Stimulated activated naive B cell treated with anti-CD40 and anti-IgM and Interleukin-4, amounts not matched to agents 10 μg/mL and 1 μg/mL and 100 μg/mL, for 72 hours (primary cell): ENCODE measurements around the gene AXIN1.
"Not testable (repeated sequence)": the region's sequence is repeated elsewhere in the genome, so short reads cannot be mapped to it uniquely, and the experiment has no call there.

ENCODE experiments used
- ATAC-seq, 2 donors: fragments of 150-1000 bp; cut with Tn5 transposase; replicated peaks; 2 replicates each; pipeline ENCODE4 v1.10.0; 2021; ENCODE audit warnings: moderate library complexity in 1 of 2
- DNase-seq: peaks from one replicate; pipeline ENCODE4 v3.0.0; 2021
- H3K27ac Mint-ChIP-seq: one replicate; pipeline ENCODE4 v1.8.0; 2022; ENCODE audit warnings: mild to moderate bottlenecking, mixed read lengths
- H3K27me3 Mint-ChIP-seq, 2 donors: one replicate each; pipeline ENCODE4 v1.8.0; 2022; ENCODE audit warnings: mixed read lengths in 2 of 2
- H3K36me3 Mint-ChIP-seq, 2 donors: one replicate each; pipeline ENCODE4 v1.8.0; 2022; ENCODE audit warnings: mixed read lengths in 2 of 2, mild to moderate bottlenecking in 1 of 2
- H3K4me1 Mint-ChIP-seq, 2 donors: one replicate each; pipeline ENCODE4 v1.8.0; 2022; ENCODE audit warnings: mixed read lengths in 2 of 2, mild to moderate bottlenecking in 1 of 2
- H3K4me3 Mint-ChIP-seq, 2 donors: one replicate each; pipeline ENCODE4 v1.8.0; 2022; ENCODE audit warnings: mild to moderate bottlenecking in 2 of 2, mixed read lengths in 2 of 2, moderate library complexity in 1 of 2
- H3K9me3 Mint-ChIP-seq, 2 donors: one replicate each; pipeline ENCODE4 v1.8.0; 2022; ENCODE audit warnings: mixed read lengths in 2 of 2, mild to moderate bottlenecking in 1 of 2

The AXIN1 gene

DNA sequence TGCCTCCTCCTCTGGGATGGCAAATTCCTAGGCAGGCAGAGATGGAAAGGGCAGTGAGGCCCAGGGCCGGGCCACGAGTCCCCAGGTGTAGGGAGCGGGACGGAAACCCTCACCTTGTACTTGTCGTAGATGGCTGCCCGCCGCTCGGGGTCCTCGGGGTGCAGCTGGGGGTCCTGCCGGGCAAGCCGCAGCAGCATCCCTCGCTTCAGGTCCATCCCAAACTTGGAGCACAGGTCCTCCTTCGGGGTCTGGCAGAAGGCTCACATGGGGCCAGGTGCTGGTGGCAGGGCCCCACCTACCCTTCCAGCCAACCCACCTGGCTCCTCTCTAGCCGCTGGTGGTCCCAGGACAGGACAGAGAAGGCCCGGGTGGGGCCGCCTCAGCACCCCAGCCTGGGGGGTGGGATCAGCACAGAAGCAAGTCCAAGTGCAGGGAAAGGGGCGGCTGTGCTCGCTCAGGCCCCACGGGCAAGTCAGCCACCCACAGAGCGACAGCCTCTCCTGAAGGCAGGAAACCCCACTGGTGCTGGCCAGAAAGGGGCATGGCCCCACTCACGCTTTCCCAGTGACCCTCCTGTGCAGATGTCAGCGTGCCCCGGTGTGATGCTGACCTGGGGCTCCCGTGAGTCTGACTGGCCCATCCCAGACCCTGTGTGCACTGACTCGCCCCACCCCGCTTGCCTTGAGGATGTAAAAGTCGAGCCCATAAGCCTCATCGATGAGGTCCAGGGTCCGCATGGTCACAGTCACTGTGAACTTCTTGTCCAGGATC is 16.1 kb upstream of the AXIN1 start:
- no peak overlapping the region for H3K27ac Mint-ChIP-seq
- H3K9me3 Mint-ChIP-seq: no peaks in the 10 kb centered on the region
- H3K4me1 Mint-ChIP-seq: peaks cover 15 to 32% of the 10 kb centered on the region in 2 donors
- peaks cover 24 to 37% of the 10 kb centered on the region in 2 donors for H3K36me3 Mint-ChIP-seq
- H3K4me3 Mint-ChIP-seq: no peak overlapping the region
- H3K27me3 Mint-ChIP-seq: peaks cover 3 to 4% of the 10 kb centered on the region in 2 donors
- ATAC-seq: no peak
- DNase-seq: no peak

GRCh38 chr16:367333-367903 is 14.9 kb upstream of the AXIN1 start:
- Mint-ChIP-seq H3K27me3 (peaks cover 6 to 12% of the 10 kb centered on the region in 2 donors), H3K27ac (no peak overlapping the region), H3K4me3 (no peak overlapping the region), H3K36me3 (peaks cover 19 to 34% of the 10 kb centered on the region in 2 donors), H3K9me3 (no peaks in the 10 kb centered on the region), H3K4me1 (peaks cover 15 to 38% of the 10 kb centered on the region in 2 donors)
- ATAC-seq (no peak), DNase-seq (no peak)

DNA sequence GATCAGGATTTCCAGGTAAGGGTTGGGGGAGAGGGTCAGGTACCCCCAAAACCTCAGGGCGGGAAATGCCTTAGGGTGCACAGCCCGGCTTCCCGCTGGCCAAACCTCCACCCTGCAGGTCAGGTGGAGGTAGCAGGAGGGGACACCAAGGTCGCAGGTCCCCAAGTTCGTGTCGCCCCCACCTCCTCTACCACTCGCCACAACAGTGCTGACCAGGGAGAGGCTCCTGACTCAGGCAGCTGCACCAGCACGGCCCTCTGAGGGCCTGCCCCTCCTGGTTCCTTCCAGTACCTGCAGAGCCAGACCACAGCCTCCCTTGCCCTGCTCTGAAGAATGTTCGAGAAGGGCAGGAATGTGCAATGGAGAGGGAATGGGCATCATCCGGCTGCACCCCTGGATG is 14.0 kb upstream of the AXIN1 start:
- Mint-ChIP-seq H3K27me3 (peaks cover 14 to 18% of the 10 kb centered on the region in 2 donors), H3K9me3 (no peaks in the 10 kb centered on the region), H3K4me3 (no peak overlapping the region), H3K27ac (no peak overlapping the region), H3K4me1 (peaks cover 21 to 39% of the 10 kb centered on the region in 2 donors), H3K36me3 (peaks cover 18 to 28% of the 10 kb centered on the region in 2 donors)
- DNase-seq (no peak), ATAC-seq (no peak)

DNA sequence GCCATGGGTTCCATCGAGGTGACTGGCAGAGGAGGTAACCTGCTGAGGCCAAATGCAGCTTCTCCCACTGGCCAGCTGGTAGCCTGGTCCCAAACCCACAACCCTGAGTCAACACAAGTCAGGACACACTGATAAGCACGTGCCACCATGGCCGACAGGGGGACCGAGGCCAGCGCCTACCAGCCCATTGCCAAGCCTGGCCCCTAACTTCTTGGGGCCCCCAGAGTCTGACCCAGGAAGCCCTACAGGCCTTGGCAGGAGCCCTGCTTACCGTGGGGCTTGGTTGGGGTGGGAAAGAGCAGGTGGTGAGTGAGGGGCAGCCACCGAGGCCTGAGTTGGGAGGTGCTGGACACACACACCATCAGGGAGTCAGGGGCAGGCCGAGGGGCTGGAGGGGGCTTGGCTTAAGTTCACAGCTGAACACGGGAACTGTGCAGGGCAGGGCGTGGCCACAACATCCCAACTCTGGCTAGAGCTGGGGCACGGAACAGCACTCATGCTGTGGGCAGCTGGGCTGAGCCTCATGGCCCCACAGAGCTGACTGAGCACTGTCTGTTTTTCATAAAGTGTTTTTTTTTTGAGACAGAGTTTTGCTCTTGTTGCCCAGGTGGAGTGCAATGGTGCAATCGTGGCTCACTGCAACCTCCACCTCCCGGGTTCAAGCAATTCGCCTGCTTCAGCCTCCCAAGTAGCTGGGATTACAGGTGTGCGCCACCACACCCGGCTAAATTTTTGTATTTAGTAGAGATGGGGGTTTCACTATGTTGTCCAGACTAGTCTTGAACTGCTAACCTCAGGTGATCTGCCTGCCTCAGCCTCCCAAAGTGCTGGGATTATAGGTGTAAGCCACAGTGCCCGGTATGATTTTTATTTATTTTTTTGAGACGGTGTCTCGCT is 12.3 kb upstream of the AXIN1 start:
- no peak overlapping the region for H3K4me3 Mint-ChIP-seq
- no peak for DNase-seq
- no peaks in the 10 kb centered on the region for H3K9me3 Mint-ChIP-seq
- peaks cover 13 to 23% of the 10 kb centered on the region in 2 donors for H3K36me3 Mint-ChIP-seq
- no peak for ATAC-seq
- H3K27me3 Mint-ChIP-seq: peaks cover 14 to 18% of the 10 kb centered on the region in 2 donors
- H3K27ac Mint-ChIP-seq: peak overlapping the region; percentile 47
- H3K4me1 Mint-ChIP-seq: peaks cover 13 to 30% of the 10 kb centered on the region in 2 donors

DNA sequence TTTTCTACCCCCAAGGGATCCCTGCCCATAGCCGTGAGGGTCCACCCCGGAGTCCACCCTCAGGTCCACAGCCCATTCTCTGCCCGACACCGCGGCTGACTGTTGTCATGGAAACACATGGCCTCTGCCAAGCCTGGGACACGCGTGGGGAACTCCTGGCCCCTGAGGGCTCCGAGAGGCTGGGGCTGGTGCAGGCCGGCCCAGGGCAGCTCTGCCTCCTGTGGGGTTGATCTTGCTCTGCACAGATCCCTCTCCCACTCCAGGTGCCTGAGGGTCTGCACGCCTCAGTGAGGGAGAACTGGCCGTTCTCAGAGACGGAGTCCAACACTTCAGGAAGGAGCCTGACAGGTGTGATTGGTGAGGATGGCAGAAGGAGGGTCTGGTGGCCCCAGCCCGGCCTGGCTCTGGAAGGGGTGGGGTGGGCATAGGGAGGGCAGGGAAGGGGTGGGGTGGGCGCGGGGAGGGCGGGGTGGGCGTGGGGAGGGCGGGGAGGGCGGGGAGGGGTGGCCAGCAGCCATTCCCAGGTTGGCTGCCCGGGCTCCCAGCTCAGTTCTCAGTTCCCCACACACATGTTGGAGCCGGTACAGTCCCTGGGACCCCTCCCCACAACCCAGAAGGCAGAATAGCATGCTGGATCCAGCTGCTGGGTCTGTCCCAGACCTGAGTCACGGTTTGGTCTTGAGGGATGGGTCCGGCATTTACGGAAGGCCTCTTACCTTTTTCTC is 11.4 kb upstream of the AXIN1 start:
- no peak for ATAC-seq
- Mint-ChIP-seq H3K27me3 (peaks cover 14 to 18% of the 10 kb centered on the region in 2 donors), H3K36me3 (peaks cover 13 to 19% of the 10 kb centered on the region in 2 donors), H3K4me1 (peaks cover 8 to 20% of the 10 kb centered on the region in 2 donors), H3K27ac (peak overlapping the region; percentile 31), H3K4me3 (no peak overlapping the region), H3K9me3 (no peaks in the 10 kb centered on the region)
- no peak for DNase-seq

DNA sequence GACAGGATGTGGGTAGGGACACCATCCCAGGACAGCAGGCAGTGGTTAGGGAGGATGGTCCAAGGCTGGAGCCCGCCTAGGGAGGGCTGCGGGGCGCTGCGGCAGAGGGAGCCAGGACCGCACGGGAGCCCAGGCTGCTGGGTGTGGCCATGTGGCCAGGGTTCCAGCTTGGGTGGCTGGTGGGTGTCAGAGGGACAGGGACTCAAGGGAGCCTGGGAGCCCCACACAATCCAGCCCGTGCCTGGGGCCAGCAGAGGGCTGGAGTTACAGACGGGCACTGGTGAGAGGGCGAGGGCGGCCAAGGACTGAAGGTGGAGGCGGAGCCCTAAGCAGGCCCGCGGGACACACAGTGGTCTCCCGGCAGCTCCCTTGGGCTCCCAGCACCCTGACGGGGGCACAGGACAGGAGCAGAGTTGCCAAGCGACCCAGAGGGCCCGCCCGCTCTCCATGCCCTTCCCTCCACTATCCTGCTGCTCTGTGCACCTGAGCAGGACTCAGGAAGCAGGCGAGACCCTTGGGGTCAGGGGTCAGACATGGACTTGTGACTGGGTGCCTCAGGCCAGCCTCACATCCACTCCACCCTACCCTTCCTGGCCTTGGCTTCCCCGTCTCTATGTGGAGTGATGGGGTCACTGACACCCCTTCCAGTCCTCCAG is 10.7 kb upstream of the AXIN1 start:
- H3K36me3 Mint-ChIP-seq: peaks cover 13 to 16% of the 10 kb centered on the region in 2 donors
- peaks cover 8 to 16% of the 10 kb centered on the region in 2 donors for H3K4me1 Mint-ChIP-seq
- H3K27me3 Mint-ChIP-seq: peaks cover 14 to 18% of the 10 kb centered on the region in 2 donors
- ATAC-seq: no peak
- H3K9me3 Mint-ChIP-seq: no peaks in the 10 kb centered on the region
- H3K4me3 Mint-ChIP-seq: no peak overlapping the region
- H3K27ac Mint-ChIP-seq: peak overlapping the region; percentile 31
- DNase-seq: no peak

- not testable (repeated sequence) for H3K4me3 Mint-ChIP-seq, DNase-seq, H3K27ac Mint-ChIP-seq, H3K9me3 Mint-ChIP-seq
- Mint-ChIP-seq H3K4me1 (peaks cover 8 to 16% of the 10 kb centered on the region in 2 donors), H3K27me3 (peaks cover 14 to 18% of the 10 kb centered on the region in 2 donors), H3K36me3 (peaks cover 11 to 15% of the 10 kb centered on the region in 2 donors)
- peak; percentile 5 to 6 for ATAC-seq
Observed at GRCh38 chr16:362702-362999, 10.1 kb upstream of the AXIN1 start.

DNA sequence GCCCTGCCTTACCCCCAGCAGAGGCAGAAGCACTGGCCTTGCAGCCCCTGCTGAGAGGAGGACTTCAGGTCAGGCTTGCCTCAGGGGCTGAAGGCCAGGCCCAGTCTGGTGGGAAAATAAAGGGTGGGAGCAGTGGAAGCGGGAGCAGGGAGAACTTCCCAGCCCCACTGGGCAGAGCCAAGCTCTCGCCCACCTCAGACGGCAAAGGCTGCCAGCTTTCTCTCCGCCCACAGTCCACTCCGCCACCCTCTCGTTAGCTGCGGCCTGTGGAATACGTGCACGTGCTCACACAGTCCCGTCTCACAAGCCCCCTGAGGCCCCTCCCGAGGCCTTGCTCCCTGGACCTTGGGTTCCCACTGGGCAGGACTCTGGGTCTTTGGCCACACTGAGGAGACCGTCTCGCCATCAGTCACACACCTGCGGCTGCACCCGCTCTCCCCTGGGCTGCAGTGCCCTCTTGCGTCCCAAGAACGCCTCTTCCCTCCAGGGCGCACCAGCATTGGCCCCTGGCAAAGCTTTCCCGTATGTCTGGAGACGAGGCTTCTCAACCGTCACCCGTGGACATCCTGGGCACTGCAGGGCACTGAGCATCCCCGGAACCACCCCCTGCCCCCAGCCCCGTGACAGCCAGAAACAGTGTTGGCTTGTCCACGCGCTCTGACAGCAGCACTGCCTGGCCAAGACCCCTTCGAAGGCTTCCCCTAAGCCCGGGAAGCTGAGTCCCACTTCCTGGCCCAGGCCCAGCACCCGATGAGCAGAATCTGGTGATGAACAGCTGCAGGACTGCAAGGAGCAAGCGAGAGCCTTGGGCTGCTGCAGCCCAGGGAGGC is 9.6 kb upstream of the AXIN1 start:
- H3K36me3 Mint-ChIP-seq: peaks cover 6 to 9% of the 10 kb centered on the region in 2 donors
- peak; percentile 61 for DNase-seq
- H3K27me3 Mint-ChIP-seq: peaks cover 14 to 18% of the 10 kb centered on the region in 2 donors
- no peaks in the 10 kb centered on the region for H3K9me3 Mint-ChIP-seq
- peaks cover 8 to 16% of the 10 kb centered on the region in 2 donors for H3K4me1 Mint-ChIP-seq
- H3K4me3 Mint-ChIP-seq: no peak overlapping the region
- peak overlapping the region; percentile 56 for H3K27ac Mint-ChIP-seq
- ATAC-seq: peak; percentile 92 to 93

- Mint-ChIP-seq H3K36me3 (peaks cover 0 to 3% of the 10 kb centered on the region in 2 donors), H3K4me3 (no peak overlapping the region), H3K9me3 (no peaks in the 10 kb centered on the region), H3K4me1 (peaks cover 8 to 16% of the 10 kb centered on the region in 2 donors), H3K27ac (no peak overlapping the region), H3K27me3 (peaks cover 14 to 18% of the 10 kb centered on the region in 2 donors)
- ATAC-seq: no peak
- no peak for DNase-seq
Observed at GRCh38 chr16:361341-361871, 8.9 kb upstream of the AXIN1 start.

DNA sequence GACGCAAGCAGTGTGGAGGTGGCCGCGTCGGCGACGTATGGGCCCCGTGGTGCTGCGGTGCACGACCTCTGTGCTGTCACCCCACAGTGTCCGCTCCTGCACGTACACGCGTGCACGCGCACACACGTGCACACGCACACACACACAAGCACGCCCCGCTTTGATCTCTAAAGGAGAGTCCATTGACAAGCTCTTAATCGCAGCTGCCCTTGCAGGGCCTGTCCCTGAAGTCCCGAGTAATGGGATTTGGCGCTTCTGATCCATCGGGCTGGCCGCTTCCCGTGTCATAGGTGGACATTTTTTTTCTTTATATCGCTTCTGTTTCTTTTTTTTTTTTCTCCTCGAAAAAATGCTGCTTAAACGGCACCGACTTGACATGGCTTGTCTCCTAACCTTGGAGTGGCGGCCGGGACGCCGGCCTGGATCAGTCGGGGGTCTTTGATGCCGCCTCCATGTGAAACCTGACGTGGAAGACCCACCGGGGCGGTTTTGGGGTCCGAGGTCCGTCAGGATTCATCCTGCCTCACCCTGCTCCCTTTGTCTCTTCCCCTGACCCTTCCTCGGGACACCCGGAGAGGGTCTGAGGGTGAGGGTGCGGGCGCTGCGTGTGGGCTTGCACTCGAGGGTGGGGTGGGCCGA is 8.3 kb upstream of the AXIN1 start:
- ATAC-seq: no peak
- DNase-seq: no peak
- Mint-ChIP-seq H3K4me3 (no peak overlapping the region), H3K9me3 (no peaks in the 10 kb centered on the region), H3K27me3 (peaks cover 14 to 18% of the 10 kb centered on the region in 2 donors), H3K27ac (no peak overlapping the region), H3K36me3 (peaks cover 0 to 3% of the 10 kb centered on the region in 2 donors), H3K4me1 (peaks cover 8 to 16% of the 10 kb centered on the region in 2 donors)

DNA sequence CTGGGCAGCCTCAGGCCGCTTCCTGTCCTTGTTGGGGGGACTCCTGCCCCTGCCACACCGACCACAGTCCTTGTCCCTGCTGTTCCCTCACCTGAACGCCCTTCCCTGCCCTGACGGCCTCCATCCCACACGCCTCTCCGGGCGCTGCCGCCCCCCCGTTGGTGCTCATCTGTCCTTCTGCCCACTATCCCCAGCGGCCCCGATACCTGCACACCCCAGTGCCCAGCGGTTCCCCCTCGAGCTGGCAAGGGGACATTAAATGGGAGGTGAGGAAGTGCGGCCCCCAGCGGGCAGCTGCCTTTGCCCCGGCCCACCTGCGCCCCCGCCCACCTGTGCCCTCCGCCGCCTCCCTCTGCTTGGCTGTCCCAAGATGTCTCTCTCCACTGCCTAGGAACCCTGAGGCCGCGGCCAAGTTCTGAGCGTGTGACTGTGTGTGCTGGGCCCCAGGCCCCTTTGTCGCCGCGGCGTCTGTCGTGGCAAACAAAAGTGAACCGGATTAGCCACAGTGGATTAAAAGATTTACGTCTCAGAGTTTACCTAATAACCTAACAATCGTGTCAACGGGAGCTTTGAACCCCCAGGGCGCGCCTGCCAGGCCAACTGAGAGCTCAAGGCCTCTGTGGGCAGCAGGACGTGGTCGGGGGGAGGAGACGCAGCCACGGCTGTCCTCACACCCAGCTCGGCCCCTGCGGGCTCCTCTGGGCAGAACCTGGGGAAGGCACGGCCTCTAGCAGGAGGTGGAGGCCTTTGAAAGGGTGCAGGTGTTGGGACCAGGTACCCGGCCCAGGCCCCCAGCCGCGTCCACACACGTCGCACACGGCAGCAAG is 7.6 kb upstream of the AXIN1 start:
- Mint-ChIP-seq H3K36me3 (peaks cover 0 to 3% of the 10 kb centered on the region in 2 donors), H3K27me3 (peaks cover 14 to 18% of the 10 kb centered on the region in 2 donors), H3K9me3 (no peaks in the 10 kb centered on the region), H3K27ac (no peak overlapping the region), H3K4me1 (peaks cover 8 to 16% of the 10 kb centered on the region in 2 donors), H3K4me3 (no peak overlapping the region)
- no peak for ATAC-seq
- no peak for DNase-seq
